RKO (cell line): ENCODE results near the gene UNC119.
A peak's percentile ranks its signal among the peaks of the same experiment; 100 is the strongest.

Source experiments
- DNase-seq: peaks from one replicate; pipeline ENCODE4 v3.0.0-alpha.2; 2016; ENCODE audit warnings: low spot score

UNC119 gene

GRCh38 chr17:28573040-28573380, 20.6 kb upstream of the UNC119 start:
- no peak for DNase-seq

GRCh38 chr17:28572259-28573039, 20.0 kb upstream of the UNC119 start:
- no peak for DNase-seq

GRCh38 chr17:28571361-28572122, 19.1 kb upstream of the UNC119 start, which contains the start of gene PIGS:
Gene PIGS, minus strand, starts transcription at chr17:28571524. Its CDS starts 28 bp downstream, at chr17:28571496.
- peak; percentile 92 for DNase-seq

- DNase-seq: peak; percentile 63
These were observed 18.4 kb upstream of the UNC119 start for GRCh38 chr17:28570716-28571360.

- DNase-seq: peak; percentile 51
These were observed 17.0 kb upstream of the UNC119 start for GRCh38 chr17:28569446-28569845.

GRCh38 chr17:28567604-28568003, 15.2 kb upstream of the UNC119 start:
- DNase-seq: no peak

GRCh38 chr17:28563475-28563874, 11.1 kb upstream of the UNC119 start:
- DNase-seq: no peak

GRCh38 chr17:28555022-28555421, 2.6 kb upstream of the UNC119 start:
- DNase-seq: no peak

- DNase-seq: no peak
These were observed 2.1 kb upstream of the UNC119 start for GRCh38 chr17:28554565-28554964.

GRCh38 chr17:28553000-28553505, 629 bp upstream of the UNC119 start:
- DNase-seq: no peak

GRCh38 chr17:28551421-28552175, 826 bp downstream of the UNC119 start:
- no peak for DNase-seq

GRCh38 chr17:28550858-28551257, 1.6 kb downstream of the UNC119 start:
- DNase-seq: no peak

- no peak for DNase-seq
These were observed 2.9 kb downstream of the UNC119 start for GRCh38 chr17:28549236-28550132.

GRCh38 chr17:28548417-28549130, 3.9 kb downstream of the UNC119 start:
- no peak for DNase-seq

- DNase-seq: peak; percentile 80
These were observed 4.6 kb downstream of the UNC119 start for GRCh38 chr17:28547623-28548416.

- DNase-seq: no peak
These were observed 5.3 kb downstream of the UNC119 start for GRCh38 chr17:28547096-28547622.

- no peak for DNase-seq
These were observed 6.5 kb downstream of the UNC119 start for GRCh38 chr17:28545787-28546415.

- DNase-seq: no peak
These were observed 7.3 kb downstream of the UNC119 start for GRCh38 chr17:28545141-28545503.
